Omental fat pad (tissue), 4 donors: ENCODE measurements around the gene SRI. TPM values are rescaled to one million over a fixed set of nuclear protein-coding genes. Genes with fewer than 3 reads are reported as not detected.
"Not testable (repeated sequence)": the region's sequence is repeated elsewhere in the genome, so short reads cannot be mapped to it uniquely, and the experiment has no call there.

ENCODE experiments used
- ATAC-seq: fragments of 150-250 bp; one replicate; pipeline ENCODE4 v1.9.1; 2016; ENCODE audit warnings: mild to moderate bottlenecking, moderate library complexity; ENCODE audit not compliant: low FRiP score
- DNase-seq: peaks from one replicate; pipeline ENCODE4 v3.0.0-alpha.2; 2019; ENCODE audit warnings: low spot score
- CTCF ChIP-seq, 3 donors: fragments of 450-650 bp; IDR thresholded peaks; one replicate each; pipeline ENCODE4 v1.5.1; 2016 to 2017; ENCODE audit warnings: antibody characterized with exemption in 3 of 3, mild to moderate bottlenecking in 3 of 3, moderate library complexity in 2 of 3
- total RNA-seq, 4 donors: library from RNA; depleted of rRNA; stranded (reverse); fragments of >200 nt; gene quantifications; one replicate each; pipeline ENCODE4 v1.1.0, GENCODE V29; 2016

Gene SRI
- total RNA-seq, 4 donors from 2014 or later = 67.5 to 102 (median 73.1) TPM

GRCh38 chr7:88260719-88261118, 40.9 kb upstream of the SRI start:
- ATAC-seq = no peak

GRCh38 chr7:88259656-88260380, 40.0 kb upstream of the SRI start:
- TF ChIP-seq CTCF (IDR thresholded peaks at IDR 0.05) = no peak
- DNase-seq = no peak
- ATAC-seq = no peak

More at GRCh38 chr7:88260719-88261118, 40.9 kb upstream of the SRI start:
- DNase-seq = no peak
- TF ChIP-seq CTCF (IDR thresholded peaks at IDR 0.05) = no peak

- not testable (repeated sequence) for DNase-seq, ATAC-seq
Measured at GRCh38 chr7:88258296-88258695, 38.5 kb upstream of the SRI start.

- ATAC-seq = no peak
- no peak for TF ChIP-seq CTCF (IDR thresholded peaks at IDR 0.05)
- no peak for DNase-seq
Measured at GRCh38 chr7:88256906-88257305, 37.1 kb upstream of the SRI start.

- ATAC-seq (no peak), DNase-seq (no peak)
- TF ChIP-seq CTCF (IDR thresholded peaks at IDR 0.05) = no peak
Measured at GRCh38 chr7:88254721-88255424, 35.0 kb upstream of the SRI start.

GRCh38 chr7:88253640-88254039, 33.8 kb upstream of the SRI start:
- DNase-seq (no peak), ATAC-seq (no peak)
- no peak for TF ChIP-seq CTCF (IDR thresholded peaks at IDR 0.05)

- no peak for DNase-seq
- ATAC-seq = no peak
- no peak for TF ChIP-seq CTCF (IDR thresholded peaks at IDR 0.05)
Measured at GRCh38 chr7:88244258-88244657, 24.4 kb upstream of the SRI start.
